Suprapubic skin (tissue), 3 donors: ENCODE results near the gene PXDC1.

ENCODE experiments used
- POLR2AphosphoS5 ChIP-seq, 3 donors: sonication (generic); formaldehyde crosslinking; IDR thresholded peaks; one replicate each; pipeline ENCODE4 v1.6.1; 2017; ENCODE audit warnings: antibody characterized with exemption in 3 of 3
- TF ChIP-seq, protein P1 (sequence below), 2 donors: fragments of 200-600 bp in 1 of 2; fragments of 450-650 bp in 1 of 2; sonication (generic) in 1 of 2; IDR thresholded peaks; one replicate each; pipeline ENCODE4 v1.5.1; 2016 to 2019; ENCODE audit warnings: antibody characterized with exemption in 2 of 2, mild to moderate bottlenecking in 1 of 2, moderate library complexity in 1 of 2

DNA sequence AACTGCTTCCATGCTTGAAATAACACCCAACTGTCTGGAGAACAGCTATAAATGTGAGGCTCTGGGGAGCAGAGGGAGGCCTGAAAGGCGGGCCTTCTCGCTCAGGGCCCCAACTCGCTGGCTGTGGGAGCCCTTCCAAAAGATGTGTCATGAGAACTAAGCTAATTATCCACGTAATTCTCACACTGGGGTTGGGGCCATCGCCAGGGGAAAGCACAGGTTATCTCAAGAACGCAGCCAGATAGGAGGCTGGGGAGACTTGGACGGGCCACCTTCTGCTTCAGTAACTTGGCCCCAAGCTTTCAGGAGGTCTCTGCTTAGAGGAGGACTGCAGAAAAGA, 1.6 kb downstream of the PXDC1 start:
- TF ChIP-seq, protein P1, sequence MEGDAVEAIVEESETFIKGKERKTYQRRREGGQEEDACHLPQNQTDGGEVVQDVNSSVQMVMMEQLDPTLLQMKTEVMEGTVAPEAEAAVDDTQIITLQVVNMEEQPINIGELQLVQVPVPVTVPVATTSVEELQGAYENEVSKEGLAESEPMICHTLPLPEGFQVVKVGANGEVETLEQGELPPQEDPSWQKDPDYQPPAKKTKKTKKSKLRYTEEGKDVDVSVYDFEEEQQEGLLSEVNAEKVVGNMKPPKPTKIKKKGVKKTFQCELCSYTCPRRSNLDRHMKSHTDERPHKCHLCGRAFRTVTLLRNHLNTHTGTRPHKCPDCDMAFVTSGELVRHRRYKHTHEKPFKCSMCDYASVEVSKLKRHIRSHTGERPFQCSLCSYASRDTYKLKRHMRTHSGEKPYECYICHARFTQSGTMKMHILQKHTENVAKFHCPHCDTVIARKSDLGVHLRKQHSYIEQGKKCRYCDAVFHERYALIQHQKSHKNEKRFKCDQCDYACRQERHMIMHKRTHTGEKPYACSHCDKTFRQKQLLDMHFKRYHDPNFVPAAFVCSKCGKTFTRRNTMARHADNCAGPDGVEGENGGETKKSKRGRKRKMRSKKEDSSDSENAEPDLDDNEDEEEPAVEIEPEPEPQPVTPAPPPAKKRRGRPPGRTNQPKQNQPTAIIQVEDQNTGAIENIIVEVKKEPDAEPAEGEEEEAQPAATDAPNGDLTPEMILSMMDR (IDR thresholded peaks at IDR 0.05) = no peak
- TF ChIP-seq POLR2AphosphoS5 (IDR thresholded peaks at IDR 0.05) = peak in 1 of 3 donors; percentile 37
